Astrocyte (in vitro differentiated cells and primary cell): ENCODE results near the gene USP9X. TPM values are rescaled to one million over a fixed set of nuclear protein-coding genes. Genes with fewer than 3 reads are reported as not detected.

ENCODE experiments used
- DNase-seq: peaks from one replicate; pipeline ENCODE4 v3.0.0-alpha.2; 2010; ENCODE audit warnings: low read depth
- FAIRE-seq: peaks from 2 replicates; lab custom pipeline; 2011; peaks lifted over from hg19 to GRCh38; lab: Jason Lieb, UNC
- H2AFZ ChIP-seq: 2 replicates; pipeline ENCODE4 v1.6.0; 2012; ENCODE audit warnings: low read depth, low read length, inconsistent platforms
- H3K27ac ChIP-seq: 2 replicates; pipeline ENCODE4 v1.5.1; 2011; ENCODE audit warnings: low read depth, low read length, inconsistent platforms
- H3K27me3 ChIP-seq: 2 replicates; pipeline ENCODE4 v1.6.0; 2011; ENCODE audit warnings: low read length, inconsistent platforms; ENCODE audit not compliant: insufficient read depth
- H3K36me3 ChIP-seq: 2 replicates; pipeline ENCODE4 v1.5.1; 2011; ENCODE audit warnings: low read length, inconsistent platforms; ENCODE audit not compliant: insufficient read depth
- H3K4me1 ChIP-seq: 2 replicates; pipeline ENCODE4 v1.5.1; 2011; ENCODE audit warnings: low read length, inconsistent platforms; ENCODE audit not compliant: insufficient read depth
- H3K4me2 ChIP-seq: 2 replicates; pipeline ENCODE4 v1.6.0; 2012; ENCODE audit warnings: low read length, inconsistent platforms
- H3K4me3 ChIP-seq: 2 replicates; pipeline ENCODE4 v1.5.1; 2011; ENCODE audit warnings: low read depth, mild to moderate bottlenecking, low read length, inconsistent platforms; ENCODE audit not compliant: insufficient read depth
- H3K79me2 ChIP-seq: 2 replicates; pipeline ENCODE4 v1.6.0; 2012; ENCODE audit warnings: mild to moderate bottlenecking, low read length, inconsistent platforms; ENCODE audit not compliant: insufficient read depth
- H3K9ac ChIP-seq: 2 replicates; pipeline ENCODE4 v1.6.0; 2012; ENCODE audit warnings: mild to moderate bottlenecking, low read length, inconsistent platforms
- H3K9me3 ChIP-seq: 2 replicates; pipeline ENCODE4 v1.5.1; 2012; ENCODE audit warnings: low read depth, mild to moderate bottlenecking, low read length, inconsistent platforms; ENCODE audit not compliant: insufficient read depth
- H4K20me1 ChIP-seq: 2 replicates; pipeline ENCODE4 v1.6.0; 2012; ENCODE audit warnings: low read length, inconsistent platforms; ENCODE audit not compliant: insufficient read depth
- H3K27ac Mint-ChIP-seq: one replicate; pipeline ENCODE4 v1.8.0; 2021; ENCODE audit warnings: mild to moderate bottlenecking, mixed read lengths; ENCODE audit not compliant: unreplicated experiment
- H3K27me3 Mint-ChIP-seq: one replicate; pipeline ENCODE4 v1.8.0; 2021; ENCODE audit warnings: low read depth, mixed read lengths; ENCODE audit not compliant: unreplicated experiment
- H3K36me3 Mint-ChIP-seq: one replicate; pipeline ENCODE4 v1.8.0; 2021; ENCODE audit warnings: low read depth, mixed read lengths; ENCODE audit not compliant: unreplicated experiment
- H3K4me1 Mint-ChIP-seq: one replicate; pipeline ENCODE4 v1.8.0; 2021; ENCODE audit warnings: low read depth, mixed read lengths; ENCODE audit not compliant: unreplicated experiment
- H3K4me3 Mint-ChIP-seq: one replicate; pipeline ENCODE4 v1.8.0; 2021; ENCODE audit warnings: mild to moderate bottlenecking, moderate library complexity, mixed read lengths; ENCODE audit not compliant: unreplicated experiment
- H3K9me3 Mint-ChIP-seq: one replicate; pipeline ENCODE4 v1.8.0; 2021; ENCODE audit warnings: mild to moderate bottlenecking, mixed read lengths; ENCODE audit not compliant: unreplicated experiment
- CTCF ChIP-seq: IDR thresholded peaks from 2 replicates; pipeline ENCODE4 v1.5.1; 2011; ENCODE audit warnings: low read depth, mild to moderate bottlenecking, inconsistent platforms, low read length, moderate library complexity; ENCODE audit not compliant: insufficient read depth
- EZH2 ChIP-seq: IDR thresholded peaks from 2 replicates; pipeline ENCODE4 v1.6.1; 2012; ENCODE audit warnings: mild to moderate bottlenecking, low read length, inconsistent platforms; ENCODE audit not compliant: insufficient read depth
- total RNA-seq: library from RNA; stranded (reverse); gene quantifications from 2 replicates; pipeline ENCODE4 v1.2.1, GENCODE V29; 2021

The USP9X gene
- total RNA-seq, 1 donor from 2014 or later = 112 TPM

- Mint-ChIP-seq H3K27ac (no peak overlapping the region), H3K4me3 (no peak overlapping the region), H3K36me3 (no peaks in the 10 kb centered on the region), H3K27me3 (no peaks in the 10 kb centered on the region), H3K4me1 (peaks cover 2% of the 10 kb centered on the region), H3K9me3 (no peaks in the 10 kb centered on the region)
- Histone ChIP-seq H4K20me1 (no peaks in the 10 kb centered on the region), H3K36me3 (no peaks in the 10 kb centered on the region), H3K9ac (no peak overlapping the region), H3K4me2 (no peak overlapping the region), H3K4me3 (no peak overlapping the region), H3K27me3 (no peaks in the 10 kb centered on the region), H3K4me1 (peaks cover 3% of the 10 kb centered on the region), H2AFZ (no peak overlapping the region), H3K27ac (no peak overlapping the region), H3K9me3 (no peaks in the 10 kb centered on the region), H3K79me2 (no peaks in the 10 kb centered on the region)
- no peak for TF ChIP-seq EZH2
- no peak for TF ChIP-seq CTCF
- DNase-seq (no peak), FAIRE-seq (no peak)
Measured at GRCh38 chrX:41066391-41066790, 18.9 kb upstream of the USP9X start.

- Histone ChIP-seq H3K27me3 (no peaks in the 10 kb centered on the region), H3K9ac (no peak overlapping the region), H3K4me2 (no peak overlapping the region), H2AFZ (no peak overlapping the region), H3K4me3 (no peak overlapping the region), H3K4me1 (peaks cover 3% of the 10 kb centered on the region), H3K36me3 (no peaks in the 10 kb centered on the region), H3K9me3 (no peaks in the 10 kb centered on the region), H3K27ac (no peak overlapping the region), H3K79me2 (no peaks in the 10 kb centered on the region), H4K20me1 (no peaks in the 10 kb centered on the region)
- Mint-ChIP-seq H3K9me3 (no peaks in the 10 kb centered on the region), H3K27me3 (no peaks in the 10 kb centered on the region), H3K27ac (no peak overlapping the region), H3K4me1 (peaks cover 2% of the 10 kb centered on the region), H3K36me3 (no peaks in the 10 kb centered on the region), H3K4me3 (no peak overlapping the region)
- TF ChIP-seq CTCF (no peak), EZH2 (no peak)
- FAIRE-seq (no peak), DNase-seq (no peak)
Measured at GRCh38 chrX:41066969-41067368, 18.3 kb upstream of the USP9X start.

GRCh38 chrX:41067721-41068120, 17.5 kb upstream of the USP9X start:
- no peak overlapping the region for H3K27ac Mint-ChIP-seq
- no peaks in the 10 kb centered on the region for H3K27me3 ChIP-seq
- no peaks in the 10 kb centered on the region for H3K27me3 Mint-ChIP-seq

More at GRCh38 chrX:41067721-41068120, 17.5 kb upstream of the USP9X start:
- Mint-ChIP-seq H3K4me3 (no peak overlapping the region), H3K4me1 (peaks cover 2% of the 10 kb centered on the region), H3K36me3 (no peaks in the 10 kb centered on the region), H3K9me3 (no peaks in the 10 kb centered on the region)
- Histone ChIP-seq H3K4me2 (no peak overlapping the region), H3K27ac (no peak overlapping the region), H2AFZ (no peak overlapping the region), H3K9me3 (no peaks in the 10 kb centered on the region), H3K9ac (no peak overlapping the region), H3K4me1 (peaks cover 3% of the 10 kb centered on the region), H3K36me3 (no peaks in the 10 kb centered on the region), H3K4me3 (no peak overlapping the region), H4K20me1 (no peaks in the 10 kb centered on the region), H3K79me2 (no peaks in the 10 kb centered on the region)
- TF ChIP-seq EZH2 (no peak), CTCF (no peak)
- DNase-seq = no peak
- FAIRE-seq = no peak
